Right lobe of liver (tissue), 6 donors: Measurements from ENCODE around the gene MARK3. TPM values are rescaled to one million over a fixed set of nuclear protein-coding genes. Genes with fewer than 3 reads are reported as not detected.

Experiments
- ATAC-seq, 4 donors: fragments of 200-7000 bp; cut with Tn5 transposase; one replicate each; pipeline ENCODE4 v1.9.1; 2020; ENCODE audit warnings: mild to moderate bottlenecking in 4 of 4, moderate library complexity in 4 of 4
- DNase-seq, 3 donors: peaks; one replicate each; pipeline ENCODE4 v3.0.0-alpha.2; 2020
- H3K27ac ChIP-seq, 3 donors: fragments of 200-600 bp; one replicate each; pipeline ENCODE4 v1.8.0; 2022
- H3K27me3 ChIP-seq, 2 donors: fragments of 200-600 bp; one replicate each; pipeline ENCODE4 v1.8.0; 2022
- H3K36me3 ChIP-seq, 4 donors: fragments of 200-600 bp; sonication (generic) in 1 of 4; one replicate each; pipeline versions ENCODE4 v1.5.1 to v1.8.0; 2017 to 2022; ENCODE audit warnings: control low read depth in 1 of 4
- H3K4me1 ChIP-seq, 4 donors: fragments of 200-600 bp; sonication (generic) in 1 of 4; one replicate each; pipeline versions ENCODE4 v1.5.1 to v1.8.0; 2017 to 2022; ENCODE audit warnings: control low read depth in 1 of 4
- H3K4me3 ChIP-seq, 3 donors: fragments of 200-600 bp; one replicate each; pipeline ENCODE4 v1.8.0; 2022
- H3K9me3 ChIP-seq, 4 donors: fragments of 200-600 bp; sonication (generic) in 1 of 4; one replicate each; pipeline versions ENCODE4 v1.5.1 to v1.8.0; 2017 to 2022; ENCODE audit warnings: control low read depth in 1 of 4
- POLR2A ChIP-seq: fragments of 450-650 bp; IDR thresholded peaks from one replicate; pipeline ENCODE4 v1.6.1; 2017; ENCODE audit warnings: antibody characterized with exemption, mild to moderate bottlenecking
- WGBS: methylation state at CpG from one replicate; pipeline ENCODE4 v1.1.6; 2018; ENCODE audit warnings: low coverage, low lambda C conversion rate; ENCODE audit not compliant: insufficient coverage; ENCODE audit errors: missing lambda C conversion rate; 5-methylcytosine and 5-hydroxymethylcytosine counted together
- intact Hi-C, 2 donors: fragments of 100-400 bp; cut with DNase I; formaldehyde crosslinking; loops; one replicate each; pipeline versions ENCODE4 v1.11.2 to v1.14.1; 2022
- total RNA-seq, 6 experiments: library from RNA; depleted of rRNA in 2 of 6; stranded (reverse); fragments of >200 nt in 2 of 6; fragmentation: NEBNext Ultra II Directional in 3 of 6; extraction: Animal tissue kit (Norgen Biotek cat#: 25700) in 3 of 6; gene quantifications; one replicate each; pipeline versions ENCODE4 v1.1.0 to v1.2.4, GENCODE V29; 2016 to 2023
- TF ChIP-seq, protein P1 (sequence below), 4 donors: fragments of 200-600 bp in 3 of 4; fragments of 450-650 bp in 1 of 4; IDR thresholded peaks; one replicate each; pipeline versions ENCODE4 v1.5.1 to v1.8.0; 2016 to 2022; ENCODE audit warnings: antibody characterized with exemption in 4 of 4, mild to moderate bottlenecking in 2 of 4
- donor health status: DM: no; HTN: yes; CAD: no.
- donor health status: DM: no; HTN: no; CAD: no.
- donor health status: DM: no; HTN: no; CAD: no.
- donor health status: DM: no; HTN: yes; CAD: no.
- donor health status: DM: no; HTN: yes; CAD: no.

Gene MARK3
- total RNA-seq, 6 experiments from 2014 or later, result 25.5 to 34.3 (median 27.3) TPM

DNA sequence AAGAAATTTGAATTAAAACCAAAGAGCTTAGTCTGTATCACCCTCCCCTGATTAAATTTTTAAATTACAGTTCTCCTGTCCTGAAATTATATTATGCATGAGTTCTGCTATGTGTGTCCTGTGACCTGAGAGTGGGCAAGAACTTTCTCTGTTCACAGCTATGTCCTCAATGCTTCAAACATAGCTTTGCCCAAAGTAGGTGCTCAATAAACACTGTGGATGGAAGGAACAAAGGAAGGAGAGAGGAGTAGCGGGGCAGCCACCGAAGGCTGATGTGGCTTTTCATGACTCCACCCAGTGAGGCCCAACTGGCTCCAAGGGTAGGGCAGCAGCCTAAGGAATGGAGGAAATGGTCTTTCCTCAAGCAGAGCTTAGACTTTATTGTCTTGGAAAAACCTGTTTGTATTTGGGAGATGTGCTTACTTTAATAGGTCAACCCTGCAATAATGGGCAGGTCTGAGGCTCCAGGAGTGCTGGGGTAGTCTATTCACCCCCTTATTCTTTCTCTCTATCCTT, 7.6 kb upstream of the MARK3 start:
- 100% methylated on average over 1 of the region's 2 CpGs for WGBS
- Histone ChIP-seq H3K9me3 (no peaks in the 10 kb centered on the region), H3K27me3 (no peaks in the 10 kb centered on the region), H3K4me1 (no peaks in the 10 kb centered on the region), H3K36me3 (no peaks in the 10 kb centered on the region), H3K4me3 (no peak overlapping the region), H3K27ac (no peak overlapping the region)
- TF ChIP-seq, protein P1, sequence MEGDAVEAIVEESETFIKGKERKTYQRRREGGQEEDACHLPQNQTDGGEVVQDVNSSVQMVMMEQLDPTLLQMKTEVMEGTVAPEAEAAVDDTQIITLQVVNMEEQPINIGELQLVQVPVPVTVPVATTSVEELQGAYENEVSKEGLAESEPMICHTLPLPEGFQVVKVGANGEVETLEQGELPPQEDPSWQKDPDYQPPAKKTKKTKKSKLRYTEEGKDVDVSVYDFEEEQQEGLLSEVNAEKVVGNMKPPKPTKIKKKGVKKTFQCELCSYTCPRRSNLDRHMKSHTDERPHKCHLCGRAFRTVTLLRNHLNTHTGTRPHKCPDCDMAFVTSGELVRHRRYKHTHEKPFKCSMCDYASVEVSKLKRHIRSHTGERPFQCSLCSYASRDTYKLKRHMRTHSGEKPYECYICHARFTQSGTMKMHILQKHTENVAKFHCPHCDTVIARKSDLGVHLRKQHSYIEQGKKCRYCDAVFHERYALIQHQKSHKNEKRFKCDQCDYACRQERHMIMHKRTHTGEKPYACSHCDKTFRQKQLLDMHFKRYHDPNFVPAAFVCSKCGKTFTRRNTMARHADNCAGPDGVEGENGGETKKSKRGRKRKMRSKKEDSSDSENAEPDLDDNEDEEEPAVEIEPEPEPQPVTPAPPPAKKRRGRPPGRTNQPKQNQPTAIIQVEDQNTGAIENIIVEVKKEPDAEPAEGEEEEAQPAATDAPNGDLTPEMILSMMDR (IDR thresholded peaks at IDR 0.05), result no peak
- TF ChIP-seq POLR2A, result no peak
- intact Hi-C loops, result no loop called here
- no peak for DNase-seq
- no peak for ATAC-seq

DNA sequence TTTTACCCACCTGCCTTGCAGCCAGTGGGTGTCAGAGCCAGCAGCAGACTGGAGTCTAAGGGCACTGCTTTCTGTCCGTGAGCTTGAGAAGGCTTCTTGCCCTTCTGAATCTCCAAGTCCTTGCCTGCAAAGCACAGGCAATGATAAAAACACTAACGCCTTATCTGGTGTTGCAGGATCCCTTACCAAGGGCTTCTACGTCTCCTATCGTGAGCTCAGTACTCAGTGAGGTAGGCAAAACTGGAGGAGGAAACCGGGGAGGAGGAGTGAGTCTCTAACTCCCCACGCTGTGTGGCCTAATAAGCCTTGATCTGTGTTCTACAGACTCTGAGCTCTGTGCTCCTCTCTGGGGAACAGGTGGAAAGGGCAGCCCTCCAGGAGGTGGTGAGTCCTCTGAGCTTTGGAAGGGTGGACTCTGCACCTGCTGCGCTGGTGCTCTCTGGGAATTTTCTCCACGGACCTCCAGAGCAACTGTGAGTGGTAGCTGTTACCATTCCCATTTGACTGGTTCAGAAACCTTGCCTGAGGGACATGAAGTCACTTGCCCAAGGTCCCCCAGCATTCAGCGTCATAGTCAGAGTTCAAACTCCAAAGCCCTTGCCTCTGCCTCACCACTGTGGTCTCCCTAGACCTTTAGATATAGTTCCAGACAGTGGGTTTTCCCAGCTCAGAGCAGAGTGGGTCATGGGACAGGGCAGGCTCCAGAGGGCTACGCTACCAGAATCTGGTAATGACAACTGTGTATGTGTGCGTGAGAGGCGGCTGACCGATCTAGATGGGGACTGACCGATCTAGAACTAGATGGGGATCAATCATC, 7.0 kb upstream of the MARK3 start:
- H3K4me1 ChIP-seq, result no peaks in the 10 kb centered on the region
- no peak overlapping the region for H3K27ac ChIP-seq
- no peak for DNase-seq
- intact Hi-C loops, result no loop called here
- ATAC-seq, result peak in 3 of 4 donors; percentile 9 to 21 (median 19)
- no peaks in the 10 kb centered on the region for H3K9me3 ChIP-seq
- H3K4me3 ChIP-seq, result no peak overlapping the region
- TF ChIP-seq POLR2A, result no peak
- TF ChIP-seq, protein P1 (IDR thresholded peaks at IDR 0.05), result no peak
- no peaks in the 10 kb centered on the region for H3K36me3 ChIP-seq
- 63% methylated on average over 7 of the region's 14 CpGs for WGBS
- no peaks in the 10 kb centered on the region for H3K27me3 ChIP-seq

DNA sequence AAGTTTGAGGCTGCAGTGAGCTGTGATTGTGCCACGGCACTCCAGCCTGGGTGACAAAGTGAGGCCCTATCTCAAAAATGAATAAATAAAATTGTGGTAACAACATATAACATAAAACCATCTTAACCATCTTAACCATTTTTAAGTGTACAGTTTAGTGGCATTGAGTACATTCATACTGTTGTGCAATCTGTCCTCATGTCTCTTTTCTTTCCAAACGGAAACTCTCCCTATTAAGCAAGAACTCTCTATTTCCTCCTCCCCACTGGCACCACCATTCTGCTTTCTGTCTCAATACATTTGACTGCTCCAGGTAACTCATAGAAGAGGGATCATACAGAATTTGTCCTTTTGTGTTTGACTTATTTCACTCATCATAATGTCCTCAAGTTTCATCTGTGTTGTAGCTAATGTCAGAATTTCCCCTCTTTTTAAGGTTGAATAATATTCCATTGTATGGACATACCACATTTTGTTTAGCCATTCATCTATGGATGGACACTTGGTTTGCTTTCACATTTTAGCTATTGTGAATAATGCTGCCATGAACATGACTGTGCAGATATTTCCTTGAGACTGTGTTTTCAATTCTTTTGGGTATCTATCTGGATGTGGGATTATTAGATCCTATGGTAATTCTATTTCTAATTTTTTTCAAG, 4.4 kb upstream of the MARK3 start:
- TF ChIP-seq, protein P1 (IDR thresholded peaks at IDR 0.05), result no peak
- no peak for TF ChIP-seq POLR2A
- intact Hi-C loops, result no loop called here
- Histone ChIP-seq H3K27me3 (no peaks in the 10 kb centered on the region), H3K9me3 (no peaks in the 10 kb centered on the region), H3K27ac (no peak overlapping the region), H3K36me3 (no peaks in the 10 kb centered on the region), H3K4me1 (peaks cover 0 to 4% (median 2%) of the 10 kb centered on the region in 4 donors), H3K4me3 (no peak overlapping the region)
- no peak for DNase-seq
- 13% methylated on average over 2 of the region's 2 CpGs for WGBS
- no peak for ATAC-seq

DNA sequence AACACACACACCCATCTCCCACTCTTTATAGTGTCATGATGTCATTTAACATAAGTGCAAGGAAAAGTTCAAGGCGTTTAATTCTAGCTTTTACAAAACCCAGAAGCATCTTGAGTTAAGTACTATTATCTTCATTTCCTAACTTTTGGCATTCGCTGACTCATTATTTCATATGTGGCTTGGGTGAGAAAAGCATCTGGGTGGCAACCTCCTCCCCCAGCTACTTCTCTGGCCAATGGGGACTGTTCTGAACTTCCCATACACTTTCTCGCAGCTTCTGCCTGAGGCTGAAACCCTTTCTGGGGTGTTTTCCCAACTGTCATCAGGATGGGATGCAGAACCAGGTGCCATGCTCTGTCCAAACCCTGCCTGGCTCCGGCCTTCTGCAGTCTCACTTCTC, 2.8 kb upstream of the MARK3 start:
- TF ChIP-seq POLR2A, result no peak
- TF ChIP-seq, protein P1 (IDR thresholded peaks at IDR 0.05), result no peak
- peaks cover 0 to 14% (median 2%) of the 10 kb centered on the region in 4 donors for H3K4me1 ChIP-seq
- no peak for ATAC-seq
- no peaks in the 10 kb centered on the region for H3K36me3 ChIP-seq
- DNase-seq, result no peak
- H3K27me3 ChIP-seq, result no peaks in the 10 kb centered on the region
- H3K9me3 ChIP-seq, result no peaks in the 10 kb centered on the region
- H3K4me3 ChIP-seq, result no peak overlapping the region
- H3K27ac ChIP-seq, result no peak overlapping the region
- 64% methylated on average over 4 of the region's 4 CpGs for WGBS
- intact Hi-C loops, result no loop called here
